ENCODE results near the gene CAPS.

CAPS gene

GRCh38 chr19:5899728-5900526 lies 14.1 kb upstream of the CAPS start:
- 94 to 96% methylated on average over 13 of the region's 13 CpGs for WGBS, 2 experiments
- Histone ChIP-seq H3K36me3 (ENCODE audit: control insufficient read depth, insufficient read depth, low read length) (peaks cover 11% of the 10 kb centered on the region), H3K27ac (ENCODE audit: insufficient read depth, low read depth, low read length, poor library complexity, severe bottlenecking) (no peak overlapping the region), H3K4me3 (ENCODE audit: insufficient read depth, low read depth, low read length) (no peak overlapping the region), H3K27me3 (ENCODE audit: control insufficient read depth, insufficient read depth, low read length, poor library complexity, severe bottlenecking) (no peaks in the 10 kb centered on the region), H3K4me1 (ENCODE audit: control insufficient read depth, insufficient read depth, low read length) (peaks cover 5% of the 10 kb centered on the region), H3K9me3 (ENCODE audit: control insufficient read depth, low read length) (no peaks in the 10 kb centered on the region)

DNA sequence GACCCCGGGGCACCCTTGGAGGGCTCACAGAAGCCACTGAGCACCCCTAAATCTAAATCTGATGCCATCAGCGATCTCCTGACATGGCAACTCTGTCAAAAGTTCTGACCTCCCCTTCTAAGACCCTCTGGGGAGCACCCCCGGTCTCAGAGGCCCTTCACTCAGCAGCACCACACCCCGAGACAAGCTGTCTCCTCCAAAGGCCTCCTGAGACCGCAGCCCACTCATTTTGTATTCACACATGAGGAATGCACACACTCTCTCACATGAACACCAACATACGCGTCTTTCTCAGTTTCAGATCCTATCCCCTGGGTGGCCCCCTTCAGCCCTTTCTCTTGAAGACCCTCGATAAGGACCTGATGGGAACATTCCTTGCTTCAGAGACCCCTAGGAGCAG lies 13.1 kb upstream of the CAPS start:
- H3K4me1 ChIP-seq (ENCODE audit: control insufficient read depth, insufficient read depth, low read length) = peaks cover 5% of the 10 kb centered on the region
- no peaks in the 10 kb centered on the region for H3K27me3 ChIP-seq (ENCODE audit: control insufficient read depth, insufficient read depth, low read length, poor library complexity, severe bottlenecking)
- no peak overlapping the region for H3K27ac ChIP-seq (ENCODE audit: insufficient read depth, low read depth, low read length, poor library complexity, severe bottlenecking)
- no peak overlapping the region for H3K4me3 ChIP-seq (ENCODE audit: insufficient read depth, low read depth, low read length)
- H3K9me3 ChIP-seq (ENCODE audit: control insufficient read depth, low read length) = no peaks in the 10 kb centered on the region
- peaks cover 11% of the 10 kb centered on the region for H3K36me3 ChIP-seq (ENCODE audit: control insufficient read depth, insufficient read depth, low read length)
- 94 to 95% methylated on average over 8 of the region's 8 CpGs for WGBS, 2 experiments

GRCh38 chr19:5903056-5903623 lies 10.9 kb upstream of the CAPS start:
- Histone ChIP-seq H3K9me3 (ENCODE audit: control insufficient read depth, low read length) (no peaks in the 10 kb centered on the region), H3K36me3 (ENCODE audit: control insufficient read depth, insufficient read depth, low read length) (peaks cover 6% of the 10 kb centered on the region), H3K4me1 (ENCODE audit: control insufficient read depth, insufficient read depth, low read length) (peaks cover 5% of the 10 kb centered on the region), H3K27me3 (ENCODE audit: control insufficient read depth, insufficient read depth, low read length, poor library complexity, severe bottlenecking) (no peaks in the 10 kb centered on the region), H3K4me3 (ENCODE audit: insufficient read depth, low read depth, low read length) (peak overlapping the region; percentile 99), H3K27ac (ENCODE audit: insufficient read depth, low read depth, low read length, poor library complexity, severe bottlenecking) (peak overlapping the region; percentile 94)
- 0 to 1% methylated on average over 27 of the region's 27 CpGs for WGBS, 2 experiments

GRCh38 chr19:5903624-5904351 lies 10.3 kb upstream of the CAPS start, which contains the start of gene NDUFA11:
TSS of gene NDUFA11 (minus strand) at chr19:5903790. CDS start at chr19:5903708, 82 bp downstream.
- Histone ChIP-seq H3K9me3 (ENCODE audit: control insufficient read depth, low read length) (no peaks in the 10 kb centered on the region), H3K27ac (ENCODE audit: insufficient read depth, low read depth, low read length, poor library complexity, severe bottlenecking) (peak within 1 kb of the TSS; percentile 94), H3K27me3 (ENCODE audit: control insufficient read depth, insufficient read depth, low read length, poor library complexity, severe bottlenecking) (no peaks in the 10 kb centered on the region), H3K4me3 (ENCODE audit: insufficient read depth, low read depth, low read length) (peak within 1 kb of the TSS; percentile 99), H3K4me1 (ENCODE audit: control insufficient read depth, insufficient read depth, low read length) (peaks cover 5% of the 10 kb centered on the region), H3K36me3 (ENCODE audit: control insufficient read depth, insufficient read depth, low read length) (peaks cover 6% of the 10 kb centered on the region)
- WGBS, 2 experiments = 0% methylated on average over 57 of the region's 57 CpGs

DNA sequence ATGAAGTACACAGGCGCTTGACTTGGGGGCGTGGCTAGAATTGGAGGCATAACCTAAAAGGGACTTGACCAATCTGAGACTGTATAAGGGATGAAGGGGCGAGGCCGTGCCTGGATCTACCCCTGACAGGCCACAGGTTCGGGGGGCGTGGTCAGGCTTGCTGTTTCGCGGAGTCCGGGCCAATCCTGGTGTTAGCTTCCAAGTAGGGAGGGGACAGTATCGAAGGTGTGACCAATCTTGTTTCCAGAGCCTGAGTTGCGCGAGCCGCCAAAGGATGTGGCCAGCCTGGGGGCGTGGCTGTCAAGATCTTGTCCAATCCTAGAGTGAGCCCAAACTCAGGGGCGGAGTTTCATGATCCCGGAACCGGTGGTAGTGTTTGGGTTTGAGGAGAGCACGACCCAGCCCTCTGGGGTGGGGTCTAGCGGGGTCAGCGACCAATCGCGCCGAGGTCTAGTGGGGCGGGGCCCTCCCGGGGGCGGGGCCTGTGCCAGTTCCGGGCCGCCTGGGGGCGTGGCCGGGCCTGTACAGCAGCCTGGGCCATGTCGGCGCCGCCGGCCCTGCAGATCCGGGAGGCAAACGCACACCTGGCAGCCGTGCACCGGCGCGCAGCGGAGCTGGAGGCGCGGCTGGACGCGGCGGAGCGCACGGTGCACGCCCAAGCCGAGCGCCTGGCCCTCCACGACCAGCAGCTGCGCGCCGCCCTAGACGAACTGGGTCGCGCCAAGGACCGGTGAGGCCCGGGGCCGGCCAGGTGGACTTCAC lies 9.5 kb upstream of the CAPS start, which contains the start of gene VMAC:
VMAC (plus strand) TSS at position 521 of the 762 bp plus-strand sequence; CDS start at position 540, 19 bp downstream.
- H3K36me3 ChIP-seq (ENCODE audit: control insufficient read depth, insufficient read depth, low read length) = peaks cover 6% of the 10 kb centered on the region
- WGBS, 2 experiments = 1% methylated on average over 61 of the region's 61 CpGs
- no peaks in the 10 kb centered on the region for H3K27me3 ChIP-seq (ENCODE audit: control insufficient read depth, insufficient read depth, low read length, poor library complexity, severe bottlenecking)
- H3K27ac ChIP-seq (ENCODE audit: insufficient read depth, low read depth, low read length, poor library complexity, severe bottlenecking) = peak within 1 kb of the TSS; percentile 94
- H3K9me3 ChIP-seq (ENCODE audit: control insufficient read depth, low read length) = no peaks in the 10 kb centered on the region
- peak within 1 kb of the TSS; percentile 99 for H3K4me3 ChIP-seq (ENCODE audit: insufficient read depth, low read depth, low read length)
- peaks cover 5% of the 10 kb centered on the region for H3K4me1 ChIP-seq (ENCODE audit: control insufficient read depth, insufficient read depth, low read length)

DNA sequence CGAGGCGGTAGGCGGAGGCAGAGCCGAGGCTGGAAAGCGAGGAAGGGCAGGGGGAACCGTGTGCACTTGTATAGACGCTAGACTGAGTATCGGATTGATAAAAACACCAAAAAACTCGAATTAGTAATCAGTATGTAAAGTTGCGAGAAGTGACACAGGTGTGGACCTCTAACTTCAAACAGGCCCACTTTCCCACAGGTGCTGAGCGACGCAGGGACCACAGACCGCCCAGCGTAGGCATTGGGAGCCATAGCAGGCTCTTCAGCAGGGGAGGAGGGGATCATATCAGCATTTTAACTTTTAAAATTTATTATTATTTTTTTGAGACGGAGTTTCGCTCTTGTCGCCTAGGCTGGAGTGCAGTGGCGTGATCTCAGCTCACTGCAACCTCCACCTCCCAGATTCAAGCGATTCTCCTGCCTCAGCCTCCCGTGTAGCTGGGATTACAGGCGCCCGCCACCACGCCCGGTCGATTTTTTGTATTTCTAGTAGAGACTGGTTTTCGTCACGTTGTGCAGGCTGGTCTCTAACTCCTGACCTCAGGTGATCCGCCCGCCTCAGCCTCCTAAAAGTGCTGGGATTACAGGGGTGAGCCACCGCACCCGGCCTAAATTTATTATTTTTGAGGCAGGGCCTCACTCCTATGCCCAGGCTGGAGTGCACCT lies 8.8 kb upstream of the CAPS start:
- H3K4me1 ChIP-seq (ENCODE audit: control insufficient read depth, insufficient read depth, low read length) = peaks cover 5% of the 10 kb centered on the region
- H3K4me3 ChIP-seq (ENCODE audit: insufficient read depth, low read depth, low read length) = peak overlapping the region; percentile 57
- H3K9me3 ChIP-seq (ENCODE audit: control insufficient read depth, low read length) = no peaks in the 10 kb centered on the region
- no peak overlapping the region for H3K27ac ChIP-seq (ENCODE audit: insufficient read depth, low read depth, low read length, poor library complexity, severe bottlenecking)
- WGBS, 2 experiments = 58 to 61% methylated on average over 30 to 31 of the region's 31 CpGs
- H3K27me3 ChIP-seq (ENCODE audit: control insufficient read depth, insufficient read depth, low read length, poor library complexity, severe bottlenecking) = no peaks in the 10 kb centered on the region
- peaks cover under 1% of the 10 kb centered on the region for H3K36me3 ChIP-seq (ENCODE audit: control insufficient read depth, insufficient read depth, low read length)

GRCh38 chr19:5907241-5907640 lies 6.8 kb upstream of the CAPS start:
- Histone ChIP-seq H3K9me3 (ENCODE audit: control insufficient read depth, low read length) (no peaks in the 10 kb centered on the region), H3K27me3 (ENCODE audit: control insufficient read depth, insufficient read depth, low read length, poor library complexity, severe bottlenecking) (no peaks in the 10 kb centered on the region), H3K4me3 (ENCODE audit: insufficient read depth, low read depth, low read length) (no peak overlapping the region), H3K4me1 (ENCODE audit: control insufficient read depth, insufficient read depth, low read length) (peaks cover 5% of the 10 kb centered on the region), H3K27ac (ENCODE audit: insufficient read depth, low read depth, low read length, poor library complexity, severe bottlenecking) (no peak overlapping the region), H3K36me3 (ENCODE audit: control insufficient read depth, insufficient read depth, low read length) (no peaks in the 10 kb centered on the region)
- 63 to 74% methylated on average over 5 of the region's 5 CpGs for WGBS, 2 experiments

DNA sequence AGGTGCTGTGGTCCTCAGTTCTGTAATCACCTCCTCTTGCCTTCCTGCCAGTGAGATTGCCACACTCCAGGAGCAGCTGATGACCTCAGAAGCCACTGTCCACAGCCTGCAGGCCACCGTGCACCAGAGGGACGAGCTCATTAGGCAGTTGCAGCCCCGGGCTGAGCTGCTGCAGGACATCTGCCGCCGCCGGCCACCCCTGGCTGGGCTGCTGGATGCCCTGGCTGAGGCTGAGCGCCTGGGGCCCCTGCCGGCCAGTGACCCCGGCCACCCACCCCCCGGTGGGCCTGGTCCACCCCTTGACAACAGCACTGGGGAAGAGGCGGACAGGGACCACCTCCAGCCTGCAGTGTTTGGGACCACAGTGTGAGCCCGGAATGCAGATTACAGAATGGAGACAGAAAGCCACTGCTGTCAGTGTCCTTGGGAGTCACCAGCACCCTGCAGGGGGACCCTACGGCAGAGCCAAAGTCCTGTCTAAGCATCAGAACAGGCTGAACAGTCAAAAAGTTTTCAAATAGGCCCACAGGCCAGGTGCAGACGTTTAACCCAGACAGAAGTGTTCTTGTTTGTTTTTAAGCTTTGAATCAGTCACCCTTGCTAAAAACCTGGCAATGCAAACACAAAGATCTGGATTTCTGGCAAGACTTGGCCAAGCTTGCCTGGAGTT lies 5.1 kb upstream of the CAPS start:
- Histone ChIP-seq H3K4me1 (ENCODE audit: control insufficient read depth, insufficient read depth, low read length) (no peaks in the 10 kb centered on the region), H3K4me3 (ENCODE audit: insufficient read depth, low read depth, low read length) (no peak overlapping the region), H3K27ac (ENCODE audit: insufficient read depth, low read depth, low read length, poor library complexity, severe bottlenecking) (no peak overlapping the region), H3K36me3 (ENCODE audit: control insufficient read depth, insufficient read depth, low read length) (no peaks in the 10 kb centered on the region), H3K9me3 (ENCODE audit: control insufficient read depth, low read length) (no peaks in the 10 kb centered on the region), H3K27me3 (ENCODE audit: control insufficient read depth, insufficient read depth, low read length, poor library complexity, severe bottlenecking) (no peaks in the 10 kb centered on the region)
- WGBS, 2 experiments = 83 to 85% methylated on average over 14 of the region's 14 CpGs

DNA sequence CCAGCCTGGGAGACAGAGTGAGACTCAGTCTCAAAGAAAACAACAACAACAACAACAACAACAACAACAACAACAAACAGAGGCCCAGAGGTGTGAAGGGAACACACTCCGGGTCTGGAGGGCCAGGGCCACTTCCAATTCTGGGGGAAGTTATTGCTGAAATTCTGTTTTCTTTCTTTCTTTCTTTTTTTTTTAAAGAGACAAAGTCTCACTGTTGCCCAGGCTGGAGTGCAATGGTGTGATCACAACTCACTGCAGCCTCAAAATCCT lies 3.5 kb upstream of the CAPS start:
- no peaks in the 10 kb centered on the region for H3K36me3 ChIP-seq (ENCODE audit: control insufficient read depth, insufficient read depth, low read length)
- 100% methylated on average over 1 of the region's 1 CpG for WGBS, 2 experiments
- H3K4me1 ChIP-seq (ENCODE audit: control insufficient read depth, insufficient read depth, low read length) = no peaks in the 10 kb centered on the region
- H3K9me3 ChIP-seq (ENCODE audit: control insufficient read depth, low read length) = no peaks in the 10 kb centered on the region
- no peaks in the 10 kb centered on the region for H3K27me3 ChIP-seq (ENCODE audit: control insufficient read depth, insufficient read depth, low read length, poor library complexity, severe bottlenecking)
- no peak overlapping the region for H3K4me3 ChIP-seq (ENCODE audit: insufficient read depth, low read depth, low read length)
- no peak overlapping the region for H3K27ac ChIP-seq (ENCODE audit: insufficient read depth, low read depth, low read length, poor library complexity, severe bottlenecking)
